ENCODE results near the gene TNRC18. TPM values are rescaled to one million over a fixed set of nuclear protein-coding genes. Genes with fewer than 3 reads are reported as not detected.
A peak's percentile ranks its signal among the peaks of the same experiment; 100 is the strongest.

The TNRC18 gene
- total RNA-seq, 1 donor from 2014 or later = 38.4 TPM

GRCh38 chr7:5453566-5454075 lies 30.0 kb upstream of the TNRC18 start:
- Histone ChIP-seq H3K27me3 (ENCODE audit: control insufficient read depth, insufficient read depth, low read length) (no peaks in the 10 kb centered on the region), H3K36me3 (ENCODE audit: control insufficient read depth, insufficient read depth, low read length) (no peaks in the 10 kb centered on the region), H3K4me3 (ENCODE audit: low read depth, low read length) (no peak overlapping the region)
- no peak for DNase-seq (ENCODE audit: low read depth)
- TF ChIP-seq CTCF (IDR thresholded peaks at IDR 0.05; ENCODE audit: insufficient read depth, low read length, poor library complexity, severe bottlenecking) = no peak

GRCh38 chr7:5452937-5453540 lies 29.4 kb upstream of the TNRC18 start:
- Histone ChIP-seq H3K27me3 (ENCODE audit: control insufficient read depth, insufficient read depth, low read length) (no peaks in the 10 kb centered on the region), H3K4me3 (ENCODE audit: low read depth, low read length) (no peak overlapping the region), H3K36me3 (ENCODE audit: control insufficient read depth, insufficient read depth, low read length) (no peaks in the 10 kb centered on the region)
- no peak for DNase-seq (ENCODE audit: low read depth)
- no peak for TF ChIP-seq CTCF (IDR thresholded peaks at IDR 0.05; ENCODE audit: insufficient read depth, low read length, poor library complexity, severe bottlenecking)

- no peaks in the 10 kb centered on the region for H3K27me3 ChIP-seq (ENCODE audit: control insufficient read depth, insufficient read depth, low read length)
- H3K4me3 ChIP-seq (ENCODE audit: low read depth, low read length) = no peak overlapping the region
- no peaks in the 10 kb centered on the region for H3K36me3 ChIP-seq (ENCODE audit: control insufficient read depth, insufficient read depth, low read length)
- TF ChIP-seq CTCF (IDR thresholded peaks at IDR 0.05; ENCODE audit: insufficient read depth, low read length, poor library complexity, severe bottlenecking) = no peak
- no peak for DNase-seq (ENCODE audit: low read depth)
Measured at GRCh38 chr7:5452470-5452899, 28.9 kb upstream of the TNRC18 start.

DNA sequence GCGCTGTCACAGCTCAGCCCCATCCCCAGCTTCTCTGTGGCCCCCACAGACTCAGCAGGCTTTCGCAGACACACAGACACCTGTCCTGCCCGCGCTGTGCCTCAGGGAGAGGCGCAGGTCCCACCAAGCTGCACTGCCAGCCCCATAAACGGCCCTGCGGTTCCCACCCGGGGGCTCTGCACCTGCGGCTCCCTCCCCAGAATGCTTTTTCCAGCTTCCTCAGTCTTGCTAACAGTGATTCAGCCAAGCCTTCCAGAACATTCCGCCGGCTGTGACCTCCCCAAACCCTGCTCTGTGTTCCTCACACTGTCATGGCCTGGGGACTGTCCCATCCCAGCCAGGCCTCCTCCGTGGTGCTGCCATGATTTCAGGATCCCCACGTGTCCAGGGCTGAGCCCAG lies 27.8 kb upstream of the TNRC18 start:
- no peak overlapping the region for H3K4me3 ChIP-seq (ENCODE audit: low read depth, low read length)
- no peaks in the 10 kb centered on the region for H3K27me3 ChIP-seq (ENCODE audit: control insufficient read depth, insufficient read depth, low read length)
- DNase-seq (ENCODE audit: low read depth) = no peak
- no peaks in the 10 kb centered on the region for H3K36me3 ChIP-seq (ENCODE audit: control insufficient read depth, insufficient read depth, low read length)
- no peak for TF ChIP-seq CTCF (IDR thresholded peaks at IDR 0.05; ENCODE audit: insufficient read depth, low read length, poor library complexity, severe bottlenecking)

DNA sequence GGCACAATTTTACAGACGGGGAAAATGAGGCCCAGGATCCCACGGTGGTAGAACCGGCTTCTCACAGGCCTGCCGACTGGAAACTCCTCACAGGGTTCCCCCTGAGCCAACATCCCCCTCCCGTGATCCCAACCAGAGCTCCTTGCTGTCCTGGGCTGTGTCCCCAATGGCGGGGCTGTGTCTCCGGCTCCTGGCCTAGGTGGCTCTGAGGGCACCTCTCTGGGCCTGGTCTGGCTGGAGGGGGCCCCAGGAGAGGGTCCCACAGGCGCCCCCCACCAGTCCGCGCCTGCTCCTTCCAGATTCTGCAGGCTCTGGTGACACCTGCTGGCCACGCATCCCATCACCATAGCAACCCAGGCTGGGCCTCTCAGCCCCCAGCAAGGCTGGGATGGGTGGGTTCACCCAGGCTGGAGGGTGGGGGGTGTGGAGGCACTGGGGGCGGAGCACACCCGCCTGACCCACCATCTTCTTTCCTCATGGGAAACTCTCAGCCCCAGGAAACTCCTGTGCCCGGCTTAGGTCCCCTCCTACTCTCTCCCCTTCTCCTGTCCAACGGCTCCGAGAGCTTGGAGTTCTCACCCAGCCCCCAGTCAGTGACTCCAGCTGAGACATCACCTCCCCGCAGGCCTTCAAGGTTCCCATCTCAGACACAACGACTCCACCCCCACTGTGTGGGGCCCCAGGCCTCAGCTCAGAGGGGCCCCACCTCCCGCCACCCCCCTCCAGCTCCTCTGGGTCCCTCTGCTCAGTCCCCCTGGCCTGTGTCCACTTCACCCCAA lies 27.1 kb upstream of the TNRC18 start:
- TF ChIP-seq CTCF (IDR thresholded peaks at IDR 0.05; ENCODE audit: insufficient read depth, low read length, poor library complexity, severe bottlenecking) = peak; percentile 71
- no peaks in the 10 kb centered on the region for H3K27me3 ChIP-seq (ENCODE audit: control insufficient read depth, insufficient read depth, low read length)
- H3K36me3 ChIP-seq (ENCODE audit: control insufficient read depth, insufficient read depth, low read length) = no peaks in the 10 kb centered on the region
- DNase-seq (ENCODE audit: low read depth) = no peak
- H3K4me3 ChIP-seq (ENCODE audit: low read depth, low read length) = no peak overlapping the region

All from kidney epithelial cell (primary cell).